Stimulated activated CD8-positive, alpha-beta memory T cell treated with anti-CD3 and anti-CD28 coated beads, Interleukin-7, amount 100 ng/mL, for 48 hours (primary cell): ENCODE results near the gene LCOR.
"Not testable (repeated sequence)": the region's sequence is repeated elsewhere in the genome, so short reads cannot be mapped to it uniquely, and the experiment has no call there.

Experiments used
- DNase-seq, 2 donors: peaks; one replicate each; pipeline ENCODE4 v3.0.0-alpha.2; 2020; ENCODE audit warnings: low read depth in 1 of 2; ENCODE audit errors: extremely low read depth in 1 of 2

Gene LCOR

GRCh38 chr10:96838529-96838928, 6.4 kb downstream of the LCOR start:
- DNase-seq, result no peak

GRCh38 chr10:96840841-96841518, 8.9 kb downstream of the LCOR start:
- DNase-seq, result no peak

- DNase-seq, result no peak
These were observed 11.0 kb downstream of the LCOR start for GRCh38 chr10:96842896-96843723.

GRCh38 chr10:96843823-96844222, 11.7 kb downstream of the LCOR start:
- no peak for DNase-seq

- DNase-seq, result no peak
These were observed 14.3 kb downstream of the LCOR start for GRCh38 chr10:96846395-96846794.

- no peak for DNase-seq
These were observed 14.8 kb downstream of the LCOR start for GRCh38 chr10:96846926-96847325.

- not testable (repeated sequence) for DNase-seq
These were observed 15.3 kb downstream of the LCOR start for GRCh38 chr10:96847356-96847755.

- DNase-seq, result no peak
These were observed 18.0 kb downstream of the LCOR start for GRCh38 chr10:96850113-96850512.

GRCh38 chr10:96850825-96851224, 18.7 kb downstream of the LCOR start:
- no peak for DNase-seq

- DNase-seq, result no peak
These were observed 19.2 kb downstream of the LCOR start for GRCh38 chr10:96851281-96851680.

GRCh38 chr10:96856317-96856716, 24.2 kb downstream of the LCOR start:
- no peak for DNase-seq

- DNase-seq, result no peak
These were observed 25.4 kb downstream of the LCOR start for GRCh38 chr10:96857301-96858012.

- no peak for DNase-seq
These were observed 26.1 kb downstream of the LCOR start for GRCh38 chr10:96858038-96858705.

- no peak for DNase-seq
These were observed 26.6 kb downstream of the LCOR start for GRCh38 chr10:96858706-96859050.

- no peak for DNase-seq
These were observed 28.7 kb downstream of the LCOR start for GRCh38 chr10:96860631-96861277.

GRCh38 chr10:96863922-96864543, 31.9 kb downstream of the LCOR start:
- no peak for DNase-seq

GRCh38 chr10:96873086-96873485, 41.0 kb downstream of the LCOR start:
- no peak for DNase-seq

- no peak for DNase-seq
These were observed 41.8 kb downstream of the LCOR start for GRCh38 chr10:96873756-96874467.

GRCh38 chr10:96878057-96878456, 46.0 kb downstream of the LCOR start:
- DNase-seq, result no peak

- no peak for DNase-seq
These were observed 48.5 kb downstream of the LCOR start for GRCh38 chr10:96880575-96880974.
